HepG2 (cell line): ENCODE measurements around the gene GNA15. TPM values are rescaled to one million over a fixed set of nuclear protein-coding genes. Genes with fewer than 3 reads are reported as not detected.
A peak's percentile ranks its signal among the peaks of the same experiment; 100 is the strongest.

Experiments
- ATF1 ChIP-seq: IDR thresholded peaks from 2 replicates; pipeline ENCODE4 v1.6.1; 2016; ENCODE audit warnings: mild to moderate bottlenecking, control low read depth
- ATF4 ChIP-seq, 2 experiments: fragments of 450-650 bp in 1 of 2; sonication (generic) in 1 of 2; formaldehyde crosslinking; IDR thresholded peaks; 2 replicates each; pipeline versions ENCODE4 v1.5.0 to v1.8.0; 2020 to 2022; ENCODE audit warnings: mild to moderate bottlenecking in 1 of 2, missing genetic modification reagents in 1 of 2
- BHLHE40 ChIP-seq: IDR thresholded peaks from 2 replicates; pipeline ENCODE4 v1.6.1; 2011; ENCODE audit warnings: low read length, improper control_type of control experiment
- GTF3A ChIP-seq: sonication (generic); formaldehyde crosslinking; conservative IDR thresholded peaks from 2 replicates; pipeline ENCODE4 v1.4.0; 2020; ENCODE audit warnings: mild to moderate bottlenecking, missing genetic modification reagents
- HDAC6 ChIP-seq: fragments of 200-600 bp; sonication (generic); IDR thresholded peaks from 2 replicates; pipeline ENCODE4 v1.7.0; 2017; ENCODE audit warnings: mild to moderate bottlenecking, antibody characterized with exemption, low read length, low read depth
- HES4 ChIP-seq: sonication (generic); formaldehyde crosslinking; IDR thresholded peaks from 2 replicates; pipeline ENCODE4 v1.9.0; 2021; ENCODE audit warnings: mild to moderate bottlenecking, missing genetic modification reagents, borderline replicate concordance
- HNRNPL ChIP-seq: fragments of 200-400 bp; formaldehyde crosslinking; IDR thresholded peaks from 2 replicates; pipeline ENCODE4 v1.6.1; 2017; ENCODE audit warnings: mild to moderate bottlenecking, low read depth, low read length
- IRF2 ChIP-seq: IDR thresholded peaks from 2 replicates; pipeline ENCODE4 v1.6.1; 2018; ENCODE audit warnings: missing genetic modification reagents, missing compliant biosample characterization
- NFKB2 ChIP-seq: sonication (generic); formaldehyde crosslinking; IDR thresholded peaks from 2 replicates; pipeline ENCODE4 v1.4.0; 2020; ENCODE audit warnings: missing genetic modification reagents, borderline replicate concordance
- PITX1 ChIP-seq: sonication (generic); formaldehyde crosslinking; IDR thresholded peaks from 2 replicates; pipeline ENCODE4 v1.5.1; 2020; ENCODE audit warnings: mild to moderate bottlenecking, missing genetic modification reagents
- SRY ChIP-seq: sonication (generic); formaldehyde crosslinking; IDR thresholded peaks from 2 replicates; pipeline ENCODE4 v1.8.0; 2022; ENCODE audit warnings: mild to moderate bottlenecking, missing genetic modification reagents
- STAT5B ChIP-seq: sonication (generic); formaldehyde crosslinking; IDR thresholded peaks from 2 replicates; pipeline ENCODE4 v1.4.0; 2020; ENCODE audit warnings: missing genetic modification reagents
- U2AF2 ChIP-seq: fragments of 200-400 bp; formaldehyde crosslinking; IDR thresholded peaks from 2 replicates; pipeline ENCODE4 v1.6.1; 2017; ENCODE audit warnings: low read depth, mild to moderate bottlenecking, low read length
- XRCC5 ChIP-seq: fragments of 200-400 bp; formaldehyde crosslinking; optimal IDR thresholded peaks from 2 replicates; pipeline ENCODE3; 2017; ENCODE audit warnings: mild to moderate bottlenecking, low read length
- ZBTB25 ChIP-seq: IDR thresholded peaks from 2 replicates; pipeline ENCODE4 v1.6.1; 2018; ENCODE audit warnings: missing genetic modification reagents
- ZFP90 ChIP-seq: sonication (generic); formaldehyde crosslinking; IDR thresholded peaks from 2 replicates; pipeline ENCODE4 v1.8.0; 2022; ENCODE audit warnings: missing genetic modification reagents, mild to moderate bottlenecking, inconsistent platforms, borderline replicate concordance
- ZMYM2 ChIP-seq: sonication (generic); formaldehyde crosslinking; IDR thresholded peaks from 2 replicates; pipeline ENCODE4 v1.8.0; 2022; ENCODE audit warnings: mild to moderate bottlenecking, missing genetic modification reagents
- ZNF24 ChIP-seq: fragments of 450-650 bp; IDR thresholded peaks from 2 replicates; pipeline ENCODE4 v1.6.1; 2017; ENCODE audit warnings: antibody characterized with exemption, mild to moderate bottlenecking
- ZNF264 ChIP-seq: sonication (generic); formaldehyde crosslinking; IDR thresholded peaks from 2 replicates; pipeline ENCODE4 v1.4.0; 2020; ENCODE audit warnings: missing genetic modification reagents
- ZNF335 ChIP-seq: sonication (generic); formaldehyde crosslinking; IDR thresholded peaks from 2 replicates; pipeline ENCODE4 v1.4.0; 2020; ENCODE audit warnings: missing genetic modification reagents
- ZNF441 ChIP-seq: sonication (generic); formaldehyde crosslinking; IDR thresholded peaks from 2 replicates; pipeline ENCODE4 v1.7.0; 2021; ENCODE audit warnings: missing genetic modification reagents, borderline replicate concordance
- ZNF691 ChIP-seq: sonication (generic); formaldehyde crosslinking; IDR thresholded peaks from 2 replicates; pipeline ENCODE4 v1.4.0; 2020; ENCODE audit warnings: missing genetic modification reagents, low read depth, mild to moderate bottlenecking, borderline replicate concordance
- ZNF75D ChIP-seq: sonication (generic); formaldehyde crosslinking; IDR thresholded peaks from 2 replicates; pipeline ENCODE4 v1.8.1; 2023; ENCODE audit warnings: missing genetic modification reagents, mild to moderate bottlenecking, borderline replicate concordance
- ZNF776 ChIP-seq: sonication (generic); formaldehyde crosslinking; IDR thresholded peaks from 2 replicates; pipeline ENCODE4 v1.4.0; 2020; ENCODE audit warnings: mild to moderate bottlenecking, missing genetic modification reagents
- ZSCAN21 ChIP-seq: sonication (generic); formaldehyde crosslinking; IDR thresholded peaks from 2 replicates; pipeline ENCODE4 v1.8.0; 2022; ENCODE audit warnings: mild to moderate bottlenecking, missing genetic modification reagents, moderate library complexity, borderline replicate concordance
- polyA plus RNA-seq, 8 experiments: library from polyadenylated mRNA; depleted of rRNA in 3 of 8; stranded (reverse) in 7 of 8; unstranded in 1 of 8; fragments of >200 nt; fragmentation: Illumina TruSeq in 4 of 8; extraction: Trizol in 4 of 8; gene quantifications; 2 replicates each; pipeline versions ENCODE4 v1.2.1 to v1.2.3, GENCODE V29; 2011 to 2016; ENCODE audit warnings: low read depth in 4 of 8, missing spikeins in 1 of 8, mixed read lengths in 1 of 8; ENCODE audit not compliant: insufficient read depth in 1 of 8
- total RNA-seq, 5 experiments: library from RNA; depleted of rRNA; stranded (reverse); fragments of >200 nt; fragmentation: Illumina TruSeq; extraction: Trizol; gene quantifications; 2 replicates each; pipeline ENCODE4 v1.2.3, GENCODE V29; 2016; ENCODE audit warnings: low read depth in 1 of 5
- TF ChIP-seq, protein P1 (sequence below): sonication (generic); formaldehyde crosslinking; IDR thresholded peaks from 2 replicates; pipeline ENCODE4 v1.5.0; 2020; ENCODE audit warnings: mild to moderate bottlenecking, missing genetic modification reagents

The GNA15 gene
- total and polyA plus RNA-seq, 2 of the 13 experiments (the other 11 are each of a cell fraction or from before 2014, with no cell fraction given): not detected

GRCh38 chr19:3171894-3172672 lies 36.2 kb downstream of the GNA15 start (continued):
- TF ChIP-seq NFKB2: no peak
- TF ChIP-seq ZFP90 (CRISPR knock-in tag): no peak
- 0 out of 2 replicates have a peak, but pooled peaks have one; percentile 46 for TF ChIP-seq ZNF335 (CRISPR knock-in tag)
- TF ChIP-seq BHLHE40: peak; percentile 51
- TF ChIP-seq ZNF441: no peak
- no peak for TF ChIP-seq ZNF75D (CRISPR knock-in tag)
- peak; percentile 100 for TF ChIP-seq ZSCAN21 (CRISPR knock-in tag)
- TF ChIP-seq U2AF2: no peak
- no peak for TF ChIP-seq HES4 (CRISPR knock-in tag)
- TF ChIP-seq HNRNPL: peak; percentile 71
- no peak for TF ChIP-seq ATF1 (CRISPR knock-in tag)
- TF ChIP-seq ZNF264 (CRISPR knock-in tag): no peak
- TF ChIP-seq STAT5B (CRISPR knock-in tag): no peak
- no peak for TF ChIP-seq ATF4 (CRISPR knock-in tag; IDR thresholded peaks at IDR 0.05)
- no peak for TF ChIP-seq GTF3A (CRISPR knock-in tag)
- TF ChIP-seq HDAC6: no peak
- TF ChIP-seq PITX1 (CRISPR knock-in tag): no peak
- no peak for TF ChIP-seq ZBTB25 (CRISPR knock-in tag)
- no peak for TF ChIP-seq IRF2
- no peak for TF ChIP-seq SRY
- 0 out of 2 replicates have a peak, but pooled peaks have one; percentile 37 for TF ChIP-seq ZMYM2 (CRISPR knock-in tag)
- peak; percentile 96 for TF ChIP-seq ZNF24
- no peak for TF ChIP-seq ZNF776 (CRISPR knock-in tag)
- TF ChIP-seq, protein P1, sequence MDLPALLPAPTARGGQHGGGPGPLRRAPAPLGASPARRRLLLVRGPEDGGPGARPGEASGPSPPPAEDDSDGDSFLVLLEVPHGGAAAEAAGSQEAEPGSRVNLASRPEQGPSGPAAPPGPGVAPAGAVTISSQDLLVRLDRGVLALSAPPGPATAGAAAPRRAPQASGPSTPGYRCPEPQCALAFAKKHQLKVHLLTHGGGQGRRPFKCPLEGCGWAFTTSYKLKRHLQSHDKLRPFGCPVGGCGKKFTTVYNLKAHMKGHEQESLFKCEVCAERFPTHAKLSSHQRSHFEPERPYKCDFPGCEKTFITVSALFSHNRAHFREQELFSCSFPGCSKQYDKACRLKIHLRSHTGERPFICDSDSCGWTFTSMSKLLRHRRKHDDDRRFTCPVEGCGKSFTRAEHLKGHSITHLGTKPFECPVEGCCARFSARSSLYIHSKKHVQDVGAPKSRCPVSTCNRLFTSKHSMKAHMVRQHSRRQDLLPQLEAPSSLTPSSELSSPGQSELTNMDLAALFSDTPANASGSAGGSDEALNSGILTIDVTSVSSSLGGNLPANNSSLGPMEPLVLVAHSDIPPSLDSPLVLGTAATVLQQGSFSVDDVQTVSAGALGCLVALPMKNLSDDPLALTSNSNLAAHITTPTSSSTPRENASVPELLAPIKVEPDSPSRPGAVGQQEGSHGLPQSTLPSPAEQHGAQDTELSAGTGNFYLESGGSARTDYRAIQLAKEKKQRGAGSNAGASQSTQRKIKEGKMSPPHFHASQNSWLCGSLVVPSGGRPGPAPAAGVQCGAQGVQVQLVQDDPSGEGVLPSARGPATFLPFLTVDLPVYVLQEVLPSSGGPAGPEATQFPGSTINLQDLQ (CRISPR knock-in tag): no peak
- no peak for TF ChIP-seq ZNF691 (CRISPR knock-in tag)
- no peak for TF ChIP-seq XRCC5
